Liver (tissue), 3 donors: ENCODE measurements around the gene CLEC1A.

Experiments used
- CTCF ChIP-seq: fragments of 150-350 bp; IDR thresholded peaks from 2 replicates; pipeline ENCODE4 v1.5.1; 2017; ENCODE audit warnings: improper control_type of control experiment, low read depth, low read length; ENCODE audit not compliant: missing input control
- FOXA2 ChIP-seq: IDR thresholded peaks from 2 replicates; pipeline ENCODE4 v1.6.1; 2016; ENCODE audit warnings: antibody characterized with exemption
- JUND ChIP-seq, 2 donors: IDR thresholded peaks; 2 replicates each; pipeline ENCODE4 v1.6.1; 2016; ENCODE audit warnings: antibody characterized with exemption in 2 of 2
- TAF1 ChIP-seq: conservative IDR thresholded peaks from 2 replicates; pipeline ENCODE4 v1.6.1; 2016; ENCODE audit warnings: antibody characterized with exemption, mild to moderate bottlenecking
- YY1 ChIP-seq: IDR thresholded peaks from 2 replicates; pipeline ENCODE4 v1.6.1; 2016; ENCODE audit warnings: antibody characterized with exemption, mild to moderate bottlenecking
- donor health status: healthy.
- donor health status: healthy.

DNA sequence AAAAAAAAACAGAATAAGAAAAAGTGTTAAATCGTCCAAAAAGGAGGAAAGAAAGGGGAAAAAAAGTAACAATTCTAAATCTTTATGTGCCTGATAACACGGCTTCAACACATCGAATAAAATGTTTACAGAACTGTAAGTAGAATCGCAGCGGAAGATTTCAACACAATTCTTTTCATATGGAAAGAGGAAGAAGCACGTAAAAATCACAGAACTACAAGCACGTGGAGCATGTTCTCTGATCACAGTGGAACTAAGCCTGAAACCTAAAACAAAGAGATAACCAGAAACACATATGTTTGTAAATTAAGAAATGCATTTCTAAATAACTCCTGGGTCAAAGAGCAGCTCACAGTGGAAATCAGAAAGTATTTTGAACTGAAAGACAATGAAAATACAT, 22.5 kb upstream of the CLEC1A start:
- no peak for TF ChIP-seq YY1
- TF ChIP-seq CTCF = no peak
- no peak for TF ChIP-seq FOXA2
- TF ChIP-seq JUND (IDR thresholded peaks at IDR 0.05) = no peak
- TF ChIP-seq TAF1 = no peak
